NCI-H2227 (cell line): ENCODE results near the gene CLCN3.
"Not testable (repeated sequence)": the region's sequence is repeated elsewhere in the genome, so short reads cannot be mapped to it uniquely, and the experiment has no call there.

ENCODE experiments used
- DNase-seq: peaks from one replicate; lab custom pipeline; 2025; ENCODE audit not compliant: unreplicated experiment; lab: John Stamatoyannopoulos, UW

The CLCN3 gene

GRCh38 chr4:169617306-169617705, 3.1 kb upstream of the CLCN3 start:
- no peak for DNase-seq

GRCh38 chr4:169618286-169618685, 2.1 kb upstream of the CLCN3 start:
- DNase-seq: no peak

GRCh38 chr4:169618986-169619385, 1.4 kb upstream of the CLCN3 start:
- no peak for DNase-seq

- DNase-seq: peak; percentile 39
These were observed 840 bp upstream of the CLCN3 start for GRCh38 chr4:169619518-169619957.

GRCh38 chr4:169620880-169621248, 486 bp downstream of the CLCN3 start:
- peak; percentile 29 for DNase-seq

GRCh38 chr4:169621731-169622492, 1.5 kb downstream of the CLCN3 start:
- no peak for DNase-seq

GRCh38 chr4:169622566-169622965, 2.2 kb downstream of the CLCN3 start:
- no peak for DNase-seq

GRCh38 chr4:169624012-169624411, 3.6 kb downstream of the CLCN3 start:
- DNase-seq: not testable (repeated sequence)

GRCh38 chr4:169625886-169626285, 5.5 kb downstream of the CLCN3 start:
- no peak for DNase-seq

GRCh38 chr4:169626331-169627282, 6.2 kb downstream of the CLCN3 start:
- DNase-seq: no peak

GRCh38 chr4:169627307-169627706, 6.9 kb downstream of the CLCN3 start:
- no peak for DNase-seq

- DNase-seq: no peak
These were observed 8.2 kb downstream of the CLCN3 start for GRCh38 chr4:169628579-169628978.

- no peak for DNase-seq
These were observed 9.7 kb downstream of the CLCN3 start for GRCh38 chr4:169630069-169630468.

GRCh38 chr4:169632896-169633295, 12.5 kb downstream of the CLCN3 start:
- no peak for DNase-seq

- no peak for DNase-seq
These were observed 14.6 kb downstream of the CLCN3 start for GRCh38 chr4:169634975-169635374.

- no peak for DNase-seq
These were observed 20.0 kb downstream of the CLCN3 start for GRCh38 chr4:169640261-169640870.

- no peak for DNase-seq
These were observed 24.4 kb downstream of the CLCN3 start for GRCh38 chr4:169644802-169645201.

GRCh38 chr4:169645627-169646026, 25.2 kb downstream of the CLCN3 start:
- no peak for DNase-seq

- DNase-seq: no peak
These were observed 29.3 kb downstream of the CLCN3 start for GRCh38 chr4:169649545-169650226.

GRCh38 chr4:169650227-169650936, 30.0 kb downstream of the CLCN3 start:
- DNase-seq: no peak
